Endothelial cell of umbilical vein (primary cell): ENCODE measurements around the gene CA4. TPM values are rescaled to one million over a fixed set of nuclear protein-coding genes. Genes with fewer than 3 reads are reported as not detected.

Experiments
- BruUV-seq: library from RNA; stranded (reverse); fragments of 400-500 nt; replicated peaks from 2 replicates; lab custom pipeline; 2021; lab: Mats Ljungman, UMichigan
- CTCF ChIA-PET: fragments of 300-600, 350-600 bp; sonication (Branson Sonifier 250); formaldehyde crosslinking; loops from one replicate; lab custom pipeline; 2021; ENCODE audit warnings: antibody characterized with exemption, inconsistent platforms; lab: Charles Lee
- POLR2A ChIA-PET: fragments of 300-600, 350-600 bp; sonication (Branson Sonifier 250); formaldehyde crosslinking; loops from one replicate; lab custom pipeline; 2021; ENCODE audit warnings: antibody characterized with exemption, inconsistent platforms; lab: Charles Lee
- DNase-seq: peaks from one replicate; pipeline ENCODE4 v3.0.0-alpha.2; 2011; ENCODE audit warnings: low read depth, low spot score
- FAIRE-seq: peaks from 2 replicates; lab custom pipeline; 2011; peaks lifted over from hg19 to GRCh38; lab: Jason Lieb, UNC
- H2AFZ ChIP-seq: 2 replicates; pipeline ENCODE4 v1.6.0; 2012; ENCODE audit warnings: low read depth, low read length, control low read depth, inconsistent platforms
- H3K27ac ChIP-seq: 2 replicates; pipeline ENCODE4 v1.5.1; 2011; ENCODE audit warnings: low read depth, mild to moderate bottlenecking, control low read depth, low read length, moderate library complexity; ENCODE audit not compliant: insufficient read depth
- H3K27me3 ChIP-seq, 2 experiments: 2 replicates each; pipeline versions ENCODE4 v1.6.0 to v1.6.1; 2011; ENCODE audit warnings: low read length in 2 of 2, mixed read lengths in 1 of 2; ENCODE audit not compliant: control insufficient read depth in 2 of 2, insufficient read depth in 2 of 2
- H3K36me3 ChIP-seq, 2 experiments: 2 replicates in 1 of 2; 3 replicates in 1 of 2; pipeline ENCODE4 v1.5.1; 2011; ENCODE audit warnings: low read length in 2 of 2, mild to moderate bottlenecking in 1 of 2, moderate library complexity in 1 of 2; ENCODE audit not compliant: control insufficient read depth in 2 of 2, insufficient read depth in 2 of 2; ENCODE audit errors: extremely low read depth in 1 of 2
- H3K4me1 ChIP-seq: 3 replicates; pipeline ENCODE4 v1.5.1; 2011; ENCODE audit warnings: mild to moderate bottlenecking, low read length; ENCODE audit not compliant: control insufficient read depth, insufficient read depth; ENCODE audit errors: extremely low read depth
- H3K4me2 ChIP-seq: 2 replicates; pipeline ENCODE4 v1.6.1; 2011; ENCODE audit warnings: low read length, control low read depth, mixed read lengths; ENCODE audit not compliant: insufficient read depth
- H3K4me3 ChIP-seq, 3 experiments: fragments of 200-600 bp in 1 of 3; sonication (generic), shearing (Covaris generic) in 1 of 3; replicated peaks in 1 of 3; 2 replicates each; pipeline ENCODE4 v1.5.1; 2011 to 2016; ENCODE audit warnings: control low read depth in 3 of 3, low read length in 3 of 3, mild to moderate bottlenecking in 2 of 3, inconsistent platforms in 1 of 3, low read depth in 1 of 3, moderate library complexity in 1 of 3; ENCODE audit not compliant: insufficient read depth in 1 of 3
- H3K79me2 ChIP-seq: 2 replicates; pipeline ENCODE4 v1.6.0; 2012; ENCODE audit warnings: low read length, inconsistent platforms; ENCODE audit not compliant: control insufficient read depth, insufficient read depth
- H3K9ac ChIP-seq: replicated peaks from 2 replicates; pipeline ENCODE3; 2011; ENCODE audit warnings: low read length, control low read depth; ENCODE audit not compliant: insufficient read depth; ENCODE audit errors: extremely low read depth
- H3K9me1 ChIP-seq: replicated peaks from 3 replicates; pipeline ENCODE4 v1.6.0; 2011; ENCODE audit warnings: mild to moderate bottlenecking, low read length; ENCODE audit not compliant: control insufficient read depth, insufficient read depth; ENCODE audit errors: extremely low read depth
- H3K9me3 ChIP-seq: replicated peaks from 2 replicates; pipeline ENCODE4 v1.5.1; 2012; ENCODE audit warnings: low read length, inconsistent platforms; ENCODE audit not compliant: control insufficient read depth, insufficient read depth
- H4K20me1 ChIP-seq: replicated peaks from 2 replicates; pipeline ENCODE3; 2011; ENCODE audit warnings: mild to moderate bottlenecking, low read length; ENCODE audit not compliant: control insufficient read depth, insufficient read depth; ENCODE audit errors: extremely low read depth
- EZH2 ChIP-seq: IDR thresholded peaks from 2 replicates; pipeline ENCODE4 v1.6.1; 2012; ENCODE audit warnings: borderline replicate concordance, low read depth, mild to moderate bottlenecking, moderate library complexity, low read length, inconsistent platforms; ENCODE audit not compliant: severe bottlenecking
- FOS ChIP-seq: IDR thresholded peaks from 2 replicates; pipeline ENCODE4 v1.6.1; 2011; ENCODE audit warnings: mild to moderate bottlenecking, low read length, moderate library complexity, borderline replicate concordance; ENCODE audit not compliant: insufficient read depth
- GATA2 ChIP-seq: IDR thresholded peaks from 2 replicates; pipeline ENCODE4 v1.7.0; 2011; ENCODE audit warnings: low read depth, mild to moderate bottlenecking, moderate library complexity, mixed read lengths, low read length; ENCODE audit not compliant: insufficient read length, insufficient read depth
- JUN ChIP-seq: IDR thresholded peaks from 2 replicates; pipeline ENCODE4 v1.6.1; 2011; ENCODE audit warnings: borderline replicate concordance, low read depth; ENCODE audit not compliant: insufficient read length, insufficient read depth
- MAX ChIP-seq: IDR thresholded peaks from 2 replicates; pipeline ENCODE4 v1.6.1; 2011; ENCODE audit not compliant: insufficient read depth, insufficient read length
- MYC ChIP-seq: IDR thresholded peaks from one replicate; pipeline ENCODE4 v1.6.1; 2011; ENCODE audit warnings: mild to moderate bottlenecking, low read depth, low read length
- POLR2A ChIP-seq: IDR thresholded peaks from 2 replicates; pipeline ENCODE4 v1.6.1; 2012; ENCODE audit warnings: low read depth, mild to moderate bottlenecking, control low read depth, low read length
- POLR2AphosphoS5 ChIP-seq: IDR thresholded peaks from 2 replicates; pipeline ENCODE4 v1.6.1; 2012; ENCODE audit warnings: low read depth, mild to moderate bottlenecking, control low read depth, low read length, moderate library complexity; ENCODE audit not compliant: insufficient read depth
- dilution Hi-C: fragments of 300-500 bp; cut with MboI; formaldehyde crosslinking; loops from one replicate; pipeline ENCODE4 v1.15.0; 2019; ENCODE audit warnings: low sequenced_read_pairs; ENCODE audit not compliant: extremely low pct_ligation_motif_present
- intact Hi-C: fragments of 100-400 bp; cut with micrococcal nuclease; formaldehyde crosslinking; loops from one replicate; pipeline ENCODE4 v1.10.0; 2022
- polyA plus RNA-seq, 4 experiments: library from polyadenylated mRNA; depleted of rRNA in 3 of 4; stranded (reverse) in 3 of 4; unstranded in 1 of 4; fragments of >200 nt; gene quantifications; 2 replicates each; pipeline versions ENCODE4 v1.2.1 to v1.2.3, GENCODE V29; 2011 to 2012; ENCODE audit warnings: missing spikeins in 1 of 4
- total RNA-seq: library from RNA; stranded (reverse); gene quantifications from 2 replicates; pipeline ENCODE4 v1.2.3, GENCODE V29; 2021
- TF ChIP-seq, protein P1 (sequence below), 2 donors: IDR thresholded peaks; 1 replicate in 1 of 2; 2 replicates in 1 of 2; pipeline ENCODE4 v1.5.1; 2011; ENCODE audit warnings: low read length in 2 of 2, mild to moderate bottlenecking in 2 of 2, moderate library complexity in 2 of 2, control low read depth in 1 of 2, inconsistent platforms in 1 of 2, low read depth in 1 of 2; ENCODE audit not compliant: insufficient read depth in 1 of 2; ENCODE audit errors: extremely low read depth in 1 of 2

CA4 gene
- total and polyA plus RNA-seq, 2 donors (not counting 3 experiments of a cell fraction or from before 2014, with no cell fraction given), result 0.17 to 0.29 TPM

DNA sequence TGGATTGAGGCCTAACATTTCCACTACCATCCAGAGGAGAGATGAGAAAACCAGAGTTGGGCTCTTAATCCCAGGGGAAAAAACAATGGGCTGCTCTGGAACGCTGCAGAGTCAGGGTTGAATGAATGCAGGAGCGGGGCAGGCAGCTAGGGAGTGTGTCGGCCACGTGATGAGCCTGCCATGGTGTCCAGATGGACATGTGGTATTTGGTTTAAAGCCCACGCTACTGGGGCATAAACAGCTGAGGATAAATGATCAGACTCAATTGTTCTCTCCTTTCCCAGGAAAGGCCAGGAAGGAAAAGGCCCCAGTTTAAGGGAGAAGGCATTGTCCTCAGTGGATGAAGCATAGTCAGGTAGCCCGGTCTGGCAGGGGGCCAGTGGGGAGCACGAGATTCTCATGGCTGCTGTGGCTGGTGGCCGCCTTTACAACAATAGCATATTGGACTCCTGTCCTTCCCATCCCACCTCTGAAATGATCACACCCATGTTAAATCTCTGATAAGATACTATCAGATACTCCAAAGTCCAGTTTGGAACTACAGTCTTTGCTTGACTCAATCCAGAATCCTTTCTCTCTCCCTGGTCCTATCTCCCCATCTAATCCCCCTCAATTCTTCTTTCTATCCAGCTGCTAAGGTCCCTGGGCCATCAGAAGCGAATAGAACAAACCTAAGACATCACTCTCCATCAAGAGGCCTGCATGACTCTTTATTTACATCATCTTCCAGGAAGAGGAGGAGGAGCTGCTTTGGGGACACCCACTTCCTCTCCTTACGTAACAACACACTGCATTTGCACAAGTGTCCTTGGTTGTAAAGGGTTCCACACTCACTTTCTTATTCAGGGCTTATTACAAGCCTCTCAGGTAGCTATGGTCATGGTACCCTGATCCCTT lies 20.4 kb downstream of the CA4 start:
- Histone ChIP-seq H3K36me3 (no peaks in the 10 kb centered on the region), H4K20me1 (no peaks in the 10 kb centered on the region), H3K9ac (no peak overlapping the region), H2AFZ (no peak overlapping the region), H3K79me2 (no peaks in the 10 kb centered on the region), H3K9me3 (no peaks in the 10 kb centered on the region), H3K9me1 (no peaks in the 10 kb centered on the region), H3K4me2 (no peak overlapping the region), H3K4me1 (peaks cover 20% of the 10 kb centered on the region), H3K4me3 (no peak overlapping the region), H3K27me3 (no peaks in the 10 kb centered on the region), H3K27ac (peak overlapping the region; percentile 48)
- ChIA-PET CTCF (interaction anchor here (0.7 to 3.5 kb wide), 5 partner anchors 9 to 61 kb away, joined by 3 to 42 read pairs (median 4); no protein-coding TSS in a partner anchor), POLR2A (interaction anchor here (0.9 kb wide), 1 partner anchor 8 kb away, joined by 3 read pairs; no protein-coding TSS in a partner anchor)
- DNase-seq, result peak; percentile 94
- intact Hi-C loops (loop anchor here (1.0 to 5.0 kb wide), 2 partner anchors 27 to 222 kb away; partner anchors contain the start of gene USP32), dilution Hi-C loops (no loop called here)
- BruUV-seq, result TSS peak; percentile 61
- FAIRE-seq, result peak; percentile 81
- TF ChIP-seq JUN, result peak; percentile 20
- TF ChIP-seq MAX, result peak; percentile 95
- TF ChIP-seq MYC, result no peak
- TF ChIP-seq EZH2, result no peak
- peak; percentile 33 for TF ChIP-seq POLR2A
- peak; percentile 27 for TF ChIP-seq POLR2AphosphoS5
- TF ChIP-seq, protein P1, sequence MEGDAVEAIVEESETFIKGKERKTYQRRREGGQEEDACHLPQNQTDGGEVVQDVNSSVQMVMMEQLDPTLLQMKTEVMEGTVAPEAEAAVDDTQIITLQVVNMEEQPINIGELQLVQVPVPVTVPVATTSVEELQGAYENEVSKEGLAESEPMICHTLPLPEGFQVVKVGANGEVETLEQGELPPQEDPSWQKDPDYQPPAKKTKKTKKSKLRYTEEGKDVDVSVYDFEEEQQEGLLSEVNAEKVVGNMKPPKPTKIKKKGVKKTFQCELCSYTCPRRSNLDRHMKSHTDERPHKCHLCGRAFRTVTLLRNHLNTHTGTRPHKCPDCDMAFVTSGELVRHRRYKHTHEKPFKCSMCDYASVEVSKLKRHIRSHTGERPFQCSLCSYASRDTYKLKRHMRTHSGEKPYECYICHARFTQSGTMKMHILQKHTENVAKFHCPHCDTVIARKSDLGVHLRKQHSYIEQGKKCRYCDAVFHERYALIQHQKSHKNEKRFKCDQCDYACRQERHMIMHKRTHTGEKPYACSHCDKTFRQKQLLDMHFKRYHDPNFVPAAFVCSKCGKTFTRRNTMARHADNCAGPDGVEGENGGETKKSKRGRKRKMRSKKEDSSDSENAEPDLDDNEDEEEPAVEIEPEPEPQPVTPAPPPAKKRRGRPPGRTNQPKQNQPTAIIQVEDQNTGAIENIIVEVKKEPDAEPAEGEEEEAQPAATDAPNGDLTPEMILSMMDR (IDR thresholded peaks at IDR 0.05; ENCODE audit: extremely low read depth in 1 of 2, insufficient read depth in 1 of 2, low read depth in 1 of 2, low read length in 2 of 2), result no peak
- no peak for TF ChIP-seq FOS
- peak; percentile 16 for TF ChIP-seq GATA2
